Ovary (tissue), 3 donors: ENCODE measurements around the gene CCDC124.

Source experiments
- EP300 ChIP-seq: sonication (generic); formaldehyde crosslinking; IDR thresholded peaks from one replicate; pipeline ENCODE4 v1.6.1; 2017; ENCODE audit warnings: antibody characterized with exemption
- POLR2A ChIP-seq: fragments of 450-650 bp; IDR thresholded peaks from one replicate; pipeline ENCODE4 v1.6.1; 2017; ENCODE audit warnings: antibody characterized with exemption, mild to moderate bottlenecking, moderate library complexity
- TF ChIP-seq, protein P1 (sequence below), 3 donors: fragments of 450-650 bp in 2 of 3; fragments of 200-600 bp in 1 of 3; IDR thresholded peaks; one replicate each; pipeline versions ENCODE4 v1.5.1 to v1.8.0; 2016 to 2022; ENCODE audit warnings: antibody characterized with exemption in 3 of 3, mild to moderate bottlenecking in 1 of 3
- donor health status: DM: no; HTN: no; CAD: no.

DNA sequence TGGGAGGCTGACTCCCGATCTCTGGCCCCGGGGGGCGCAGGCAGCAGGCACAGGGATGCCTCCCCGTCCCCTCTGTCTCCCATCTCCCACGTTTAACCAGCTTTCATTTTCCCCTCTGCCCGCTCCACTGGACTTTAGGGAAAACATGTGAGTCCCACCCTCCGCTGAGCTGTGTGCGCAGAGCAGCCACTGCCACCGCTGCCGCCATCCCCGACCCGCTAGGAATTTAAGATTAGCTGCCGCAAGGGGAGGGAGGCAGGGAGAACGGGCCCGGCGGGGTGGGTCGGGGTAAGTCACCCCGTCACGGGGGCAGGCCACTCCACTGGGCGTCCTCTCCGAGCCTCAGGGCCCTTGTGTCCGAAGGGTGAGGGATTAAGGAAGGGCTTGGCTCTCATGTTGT lies 49.6 kb downstream of the CCDC124 start:
- TF ChIP-seq, protein P1, sequence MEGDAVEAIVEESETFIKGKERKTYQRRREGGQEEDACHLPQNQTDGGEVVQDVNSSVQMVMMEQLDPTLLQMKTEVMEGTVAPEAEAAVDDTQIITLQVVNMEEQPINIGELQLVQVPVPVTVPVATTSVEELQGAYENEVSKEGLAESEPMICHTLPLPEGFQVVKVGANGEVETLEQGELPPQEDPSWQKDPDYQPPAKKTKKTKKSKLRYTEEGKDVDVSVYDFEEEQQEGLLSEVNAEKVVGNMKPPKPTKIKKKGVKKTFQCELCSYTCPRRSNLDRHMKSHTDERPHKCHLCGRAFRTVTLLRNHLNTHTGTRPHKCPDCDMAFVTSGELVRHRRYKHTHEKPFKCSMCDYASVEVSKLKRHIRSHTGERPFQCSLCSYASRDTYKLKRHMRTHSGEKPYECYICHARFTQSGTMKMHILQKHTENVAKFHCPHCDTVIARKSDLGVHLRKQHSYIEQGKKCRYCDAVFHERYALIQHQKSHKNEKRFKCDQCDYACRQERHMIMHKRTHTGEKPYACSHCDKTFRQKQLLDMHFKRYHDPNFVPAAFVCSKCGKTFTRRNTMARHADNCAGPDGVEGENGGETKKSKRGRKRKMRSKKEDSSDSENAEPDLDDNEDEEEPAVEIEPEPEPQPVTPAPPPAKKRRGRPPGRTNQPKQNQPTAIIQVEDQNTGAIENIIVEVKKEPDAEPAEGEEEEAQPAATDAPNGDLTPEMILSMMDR (IDR thresholded peaks at IDR 0.05) = no peak
- TF ChIP-seq POLR2A = no peak
- TF ChIP-seq EP300 = no peak
